Fibroblast of skin of right biceps (primary cell): Measurements from ENCODE around the gene TMSB10.
A peak's percentile ranks its signal among the peaks of the same experiment; 100 is the strongest.
"Not testable (repeated sequence)": the region's sequence is repeated elsewhere in the genome, so short reads cannot be mapped to it uniquely, and the experiment has no call there.

Experiments used
- DNase-seq: peaks from one replicate; pipeline ENCODE4 v3.0.0-alpha.2; 2013

The TMSB10 gene

DNA sequence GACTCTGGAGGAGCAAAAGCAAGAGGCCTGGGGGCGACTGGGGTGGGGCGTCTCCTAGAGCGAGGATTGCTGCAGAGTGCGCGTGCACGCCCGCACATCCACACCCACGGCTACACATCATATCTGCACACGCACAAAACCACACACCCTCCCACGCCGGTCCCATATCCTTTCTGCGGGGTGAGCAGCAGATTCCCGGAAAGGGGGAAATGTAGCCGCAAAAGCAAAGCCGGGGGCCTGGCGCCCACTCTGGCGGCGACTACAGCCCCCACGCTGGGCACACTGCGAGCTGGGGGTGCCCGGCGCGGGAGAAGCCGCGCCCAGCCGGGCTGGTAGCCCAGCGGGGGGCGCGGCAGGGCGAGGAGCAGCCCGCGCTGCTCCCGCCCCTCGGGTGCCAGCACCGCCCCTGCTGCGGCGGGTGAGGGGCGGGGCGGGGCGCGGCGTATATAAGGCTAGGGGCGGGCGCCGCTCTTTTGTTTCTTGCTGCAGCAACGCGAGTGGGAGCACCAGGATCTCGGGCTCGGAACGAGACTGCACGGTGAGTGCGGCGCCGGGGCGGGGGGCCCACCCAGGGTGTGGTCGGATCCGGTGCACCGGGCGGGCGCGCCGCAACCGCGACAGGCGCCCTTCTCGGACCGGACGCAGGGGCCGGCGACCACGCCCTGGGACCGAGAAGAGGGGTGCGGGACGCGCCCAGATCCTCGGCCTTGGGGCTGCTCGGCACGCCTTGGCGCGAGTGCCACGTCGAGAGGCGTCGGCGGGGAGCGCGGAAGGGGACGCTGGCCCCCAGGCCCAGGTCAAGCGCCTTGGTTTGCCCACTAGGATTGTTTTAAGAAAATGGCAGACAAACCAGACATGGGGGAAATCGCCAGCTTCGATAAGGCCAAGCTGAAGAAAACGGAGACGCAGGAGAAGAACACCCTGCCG lies at the start of gene TMSB10:
TSS of gene TMSB10 (plus strand) at position 476 of the 927 bp plus-strand sequence.
- DNase-seq = peak; percentile 92

DNA sequence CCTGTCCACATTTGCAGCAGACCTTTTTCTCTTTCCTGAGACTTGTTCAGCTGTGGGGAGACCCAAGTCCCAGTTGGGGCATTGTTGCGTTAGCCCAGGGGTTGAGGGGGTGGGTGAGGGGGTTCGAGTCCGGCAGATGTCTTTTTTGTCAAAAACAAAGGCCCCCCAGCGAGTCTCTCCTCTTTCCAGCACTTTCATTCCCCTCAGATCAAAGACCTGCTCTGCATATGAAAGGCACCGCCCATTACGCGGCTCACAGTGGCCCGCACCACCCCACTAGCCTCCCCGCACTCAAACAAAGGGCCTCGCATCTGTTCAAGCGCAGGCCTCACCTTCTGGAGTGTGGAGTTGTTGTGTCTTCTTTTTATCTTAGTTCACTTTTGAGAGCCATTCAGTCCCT lies 49.7 kb upstream of the TMSB10 start:
- no peak for DNase-seq

DNA sequence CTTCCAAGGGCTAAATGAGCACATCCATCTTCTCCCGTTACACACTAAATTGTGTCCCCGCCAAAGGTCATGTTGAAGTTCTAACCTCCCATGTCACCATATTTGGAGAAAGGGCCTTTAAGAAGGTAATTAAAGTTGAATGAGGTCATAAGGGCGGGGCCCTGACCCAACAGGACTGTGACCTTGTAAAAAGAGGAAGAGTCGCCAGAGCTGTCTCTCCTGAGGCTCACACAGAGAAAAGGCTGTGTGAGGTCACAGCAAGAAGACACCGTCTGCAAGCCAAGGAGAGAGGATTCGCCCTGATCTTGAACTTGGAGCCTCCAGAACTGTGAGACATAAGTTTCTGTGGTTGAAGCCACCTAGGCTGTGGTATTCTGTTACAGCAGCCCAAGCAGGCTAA lies 48.7 kb upstream of the TMSB10 start:
- no peak for DNase-seq

DNA sequence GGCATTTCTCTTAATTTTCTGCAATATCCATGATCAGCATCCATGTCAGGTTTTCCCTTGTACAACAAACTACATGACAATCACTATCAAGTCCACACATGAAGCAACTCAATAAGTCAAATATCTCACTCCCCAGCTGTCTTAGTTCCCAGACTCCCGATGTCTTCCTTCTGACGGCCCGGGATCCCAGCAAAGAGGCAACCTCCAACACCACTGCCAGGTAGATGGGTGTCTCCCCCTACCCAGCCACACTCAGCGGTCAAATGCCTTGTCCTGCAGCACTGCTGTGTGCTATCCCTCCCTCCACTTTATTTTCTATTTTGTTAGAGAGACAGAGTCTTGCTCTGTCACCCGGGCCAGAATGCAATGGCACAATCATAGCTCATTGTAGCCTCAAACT lies 47.9 kb upstream of the TMSB10 start:
- no peak for DNase-seq

DNA sequence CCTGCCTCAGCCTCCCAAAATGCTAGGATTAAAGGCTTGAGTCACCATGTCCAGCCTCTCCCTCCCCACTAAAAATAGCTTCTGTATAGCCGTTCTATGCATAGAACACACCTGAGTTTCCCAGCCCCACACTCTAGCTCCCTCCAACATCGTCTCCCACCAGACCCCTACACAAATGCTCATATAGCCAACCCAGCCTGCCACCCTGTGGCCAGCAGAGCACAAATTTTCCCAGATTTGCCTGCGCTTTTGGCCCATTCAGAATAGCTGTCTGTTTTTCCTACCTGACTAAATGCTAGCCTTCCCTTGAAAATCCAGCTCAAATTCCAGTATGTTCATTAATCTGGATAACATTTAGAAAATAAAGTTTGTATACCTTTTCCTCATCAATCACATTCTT lies 47.3 kb upstream of the TMSB10 start:
- no peak for DNase-seq

DNA sequence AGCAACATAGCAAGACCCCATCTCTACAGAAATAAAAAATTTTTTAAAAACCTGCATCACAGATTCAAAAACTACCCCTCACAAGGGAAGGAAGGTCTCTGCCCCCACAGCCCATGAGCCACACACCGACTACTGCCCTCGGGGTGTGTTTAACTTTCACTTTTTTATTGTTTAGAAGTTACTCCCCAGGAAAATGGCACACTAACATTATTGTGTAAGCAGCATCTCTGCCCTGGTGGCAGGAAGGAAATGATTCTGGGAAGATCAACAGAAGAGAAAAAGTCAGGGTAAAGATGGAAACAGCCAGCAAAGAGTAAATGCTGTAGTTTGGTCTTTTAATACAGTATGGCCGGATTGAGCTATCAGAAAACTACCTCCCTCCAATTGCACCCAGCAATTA lies 46.5 kb upstream of the TMSB10 start:
- no peak for DNase-seq

DNA sequence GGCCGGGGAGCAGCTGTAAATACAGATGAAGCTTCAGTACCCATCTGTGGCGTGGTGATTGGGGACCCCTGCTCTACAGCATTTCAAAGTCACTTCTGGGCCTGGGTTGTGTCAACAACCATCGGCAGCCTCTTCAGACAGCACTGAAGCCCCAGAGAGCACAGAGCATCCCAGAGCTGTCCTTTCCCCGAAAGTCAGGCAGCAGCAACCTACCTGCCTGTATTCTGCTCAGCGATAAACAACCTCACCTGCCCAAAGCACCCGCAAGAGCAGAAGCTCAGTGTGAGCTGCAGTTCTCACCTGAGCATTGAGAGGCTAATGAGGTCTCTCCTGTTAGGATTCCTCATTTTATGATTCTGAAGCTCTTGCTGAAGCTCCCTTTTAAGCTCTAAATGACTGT lies 43.9 kb upstream of the TMSB10 start:
- DNase-seq = no peak

DNA sequence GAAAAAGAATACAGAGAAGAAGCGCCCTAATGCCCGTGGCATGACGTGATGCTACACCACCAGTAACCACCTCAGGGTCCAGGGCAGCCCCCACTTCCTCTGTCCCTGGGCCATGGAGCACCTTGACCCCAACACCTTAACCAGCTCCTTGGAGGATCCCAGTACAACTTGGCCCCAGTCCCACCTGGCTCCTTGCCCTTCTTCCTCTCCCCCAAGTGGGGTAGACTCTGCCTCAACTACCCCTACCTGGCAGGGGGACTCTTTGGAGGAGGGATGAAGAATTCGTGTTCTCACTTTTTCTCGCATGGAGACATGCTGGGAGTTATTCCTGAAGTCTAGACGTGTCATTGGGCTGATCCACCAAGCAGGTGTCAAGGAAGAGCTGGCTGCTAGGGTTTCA lies 43.5 kb upstream of the TMSB10 start:
- no peak for DNase-seq

DNA sequence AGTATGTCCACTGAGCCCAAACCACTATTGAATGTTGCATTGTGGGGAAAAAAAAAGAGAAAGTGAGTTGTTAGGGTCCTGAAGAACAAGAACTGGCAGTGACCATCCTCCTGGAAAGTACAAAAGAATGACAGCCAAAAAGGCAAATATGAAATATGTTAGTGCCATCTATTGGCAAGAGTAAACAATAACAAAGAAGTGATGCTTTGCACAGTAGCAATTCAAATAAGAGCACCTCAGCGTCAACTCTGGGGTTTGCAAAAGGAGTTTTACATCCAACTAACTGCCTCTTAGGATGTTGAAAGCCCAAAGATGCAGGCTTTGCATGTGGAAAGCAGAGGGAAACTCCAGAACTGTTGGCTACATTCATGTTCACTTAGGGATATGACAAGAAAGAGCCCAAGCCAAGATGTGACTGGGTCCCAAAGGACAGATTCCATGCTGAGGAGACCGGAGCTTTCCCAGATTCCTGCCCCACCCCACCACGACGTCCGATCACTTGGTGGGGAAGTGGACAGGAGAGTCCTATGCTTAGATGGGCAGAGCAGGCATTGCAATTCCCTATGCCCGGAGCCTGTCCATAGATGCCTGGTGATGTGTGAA lies 40.2 kb upstream of the TMSB10 start:
- peak; percentile 35 for DNase-seq

DNA sequence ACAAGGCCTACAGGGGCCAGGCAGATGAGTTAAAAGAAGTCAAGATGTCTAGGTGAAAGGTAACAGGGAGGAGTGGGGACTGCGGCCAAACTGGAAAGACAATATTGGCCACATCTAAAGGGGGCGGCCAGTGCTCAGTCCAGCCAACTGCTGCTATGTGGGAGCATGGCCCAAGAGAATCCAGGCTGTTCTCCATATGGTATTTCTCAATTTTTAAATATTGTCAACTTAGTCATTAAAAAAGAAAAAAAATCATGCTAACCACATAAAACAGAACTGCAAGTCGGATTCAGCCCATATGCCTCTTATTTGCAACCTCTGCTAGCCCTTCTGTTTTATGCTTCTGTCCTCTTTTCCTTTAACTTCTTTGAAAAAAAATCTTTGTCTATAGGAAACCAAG lies 39.3 kb upstream of the TMSB10 start:
- DNase-seq = no peak

DNA sequence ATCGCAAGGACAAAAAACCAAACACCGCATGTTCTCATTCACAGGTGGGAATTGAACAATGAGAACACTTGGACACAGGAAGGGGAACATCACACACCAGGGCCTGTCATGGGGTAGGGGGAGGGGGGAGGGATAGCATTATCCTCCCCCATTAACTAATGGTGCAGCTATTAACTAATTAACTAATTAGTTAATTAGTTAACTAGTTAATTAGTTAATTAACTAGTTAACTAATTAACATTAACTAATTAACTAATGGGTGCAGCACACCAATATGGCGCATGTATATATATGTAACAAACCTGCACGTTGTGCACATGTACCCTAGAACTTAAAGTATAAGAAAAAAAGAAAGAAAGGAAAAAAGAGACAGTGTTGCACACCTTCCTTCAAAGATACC lies 37.1 kb upstream of the TMSB10 start:
- not testable (repeated sequence) for DNase-seq

DNA sequence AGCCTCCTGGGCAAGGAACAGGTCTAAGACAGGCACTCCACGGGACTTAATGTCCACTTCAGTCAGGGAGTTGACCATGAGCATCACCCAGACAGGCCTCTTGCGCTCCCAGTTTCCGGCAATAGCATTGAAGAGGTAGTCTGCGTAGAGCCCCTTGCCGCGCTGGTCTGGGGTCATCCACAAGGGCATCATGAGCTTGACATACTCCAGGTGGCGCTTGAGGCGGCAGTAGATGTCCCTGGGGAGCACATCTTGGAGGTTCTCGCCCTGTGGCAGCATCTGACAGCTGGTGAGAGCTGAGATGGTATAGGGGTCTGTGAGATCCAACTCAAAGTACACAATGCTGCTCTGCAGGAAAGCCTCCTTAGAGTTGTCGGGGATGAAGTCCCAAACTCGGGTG lies 35.1 kb upstream of the TMSB10 start:
- DNase-seq = no peak

DNA sequence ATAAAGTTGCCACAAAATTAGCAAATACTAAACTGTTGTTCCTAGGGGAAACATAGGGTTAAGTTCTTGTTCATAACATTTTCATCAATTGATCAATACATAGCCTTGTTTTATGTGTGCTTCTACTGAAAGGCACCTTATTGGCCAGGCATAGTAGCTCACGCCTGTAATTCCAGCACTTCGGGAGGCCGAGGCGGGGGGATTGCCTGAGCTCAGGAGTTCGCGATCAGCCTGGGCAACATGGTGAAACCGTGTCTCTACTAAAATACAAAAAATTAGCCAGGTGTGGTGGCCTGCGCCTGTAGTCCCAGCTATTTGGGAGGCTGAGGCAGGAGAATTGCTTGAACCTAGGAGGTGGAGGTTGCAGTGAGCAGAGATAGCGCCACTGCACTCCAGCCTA lies 32.8 kb upstream of the TMSB10 start:
- not testable (repeated sequence) for DNase-seq

DNA sequence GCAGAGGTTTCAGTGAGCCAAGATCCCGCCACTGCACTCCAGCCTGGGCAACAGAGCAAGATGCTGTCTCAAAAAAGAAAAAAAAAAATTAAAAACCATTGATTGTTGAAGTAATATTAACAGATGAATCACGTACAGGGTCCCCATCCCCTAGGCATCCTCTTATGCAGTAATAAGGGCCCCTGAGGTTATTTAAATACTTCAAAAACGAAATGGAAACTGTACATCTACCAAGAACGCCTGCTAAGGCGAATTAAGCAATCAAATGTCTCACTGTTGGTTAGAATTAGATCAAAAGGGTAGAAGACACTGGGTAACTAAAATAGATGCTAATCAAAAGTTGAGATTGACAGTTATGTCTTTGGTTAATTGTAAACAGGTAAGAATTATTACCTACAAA lies 32.1 kb upstream of the TMSB10 start:
- DNase-seq = no peak

DNA sequence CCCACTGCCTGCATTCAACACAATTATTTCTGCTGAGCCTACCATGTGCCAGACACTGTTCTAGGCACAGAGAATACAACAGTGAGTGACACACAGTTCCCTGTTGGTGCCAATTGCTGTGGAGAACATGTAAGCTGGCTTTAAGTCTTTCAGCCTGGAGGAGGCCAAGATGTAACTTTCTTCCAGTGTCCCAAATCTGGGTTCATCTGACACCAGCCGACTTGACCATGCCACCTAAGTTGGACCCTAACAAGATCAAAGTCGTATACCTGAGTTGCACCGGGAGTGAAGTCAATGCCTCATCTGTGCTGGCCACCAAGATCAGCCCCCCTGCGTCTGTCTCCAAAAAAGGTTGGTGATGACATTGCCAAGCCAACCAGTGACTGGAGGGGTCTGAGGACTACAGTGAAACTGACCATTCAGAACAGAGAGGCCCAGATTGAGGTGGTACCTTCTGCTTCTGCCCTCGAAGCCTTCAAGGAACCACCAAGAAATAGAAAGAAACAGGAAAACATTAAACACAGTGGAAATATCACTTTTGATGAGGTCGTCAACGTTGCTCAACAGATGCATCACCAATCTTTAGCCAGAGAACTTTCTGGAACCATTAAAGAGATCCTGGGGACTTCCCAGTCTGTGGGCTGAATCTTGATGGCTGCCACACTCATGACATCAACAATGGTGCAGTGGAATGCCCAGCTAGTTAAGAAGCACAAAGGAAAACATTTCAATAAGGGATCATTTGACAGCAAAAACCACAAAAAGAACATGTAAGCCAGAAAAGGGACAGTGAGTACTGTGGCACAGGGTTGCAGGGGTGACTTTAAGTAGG lies 30.9 kb upstream of the TMSB10 start:
- no peak for DNase-seq

DNA sequence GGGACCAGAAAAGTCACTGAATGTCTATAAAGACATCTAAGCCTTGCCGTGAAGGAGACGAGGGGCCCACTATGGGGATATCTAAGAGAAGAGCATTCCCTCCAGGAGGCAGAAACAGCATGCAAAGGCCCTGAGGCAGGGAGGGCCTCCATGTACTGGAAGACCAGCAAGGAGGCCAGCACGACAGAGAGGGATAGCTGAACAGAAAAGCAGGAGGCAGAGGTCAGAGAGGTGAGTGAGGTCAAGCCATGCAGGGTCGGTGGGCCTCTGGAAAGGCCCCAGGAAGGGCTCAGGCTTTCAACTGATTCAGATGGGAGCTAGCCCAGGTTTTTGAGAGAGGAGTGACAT lies 30.3 kb upstream of the TMSB10 start:
- no peak for DNase-seq

DNA sequence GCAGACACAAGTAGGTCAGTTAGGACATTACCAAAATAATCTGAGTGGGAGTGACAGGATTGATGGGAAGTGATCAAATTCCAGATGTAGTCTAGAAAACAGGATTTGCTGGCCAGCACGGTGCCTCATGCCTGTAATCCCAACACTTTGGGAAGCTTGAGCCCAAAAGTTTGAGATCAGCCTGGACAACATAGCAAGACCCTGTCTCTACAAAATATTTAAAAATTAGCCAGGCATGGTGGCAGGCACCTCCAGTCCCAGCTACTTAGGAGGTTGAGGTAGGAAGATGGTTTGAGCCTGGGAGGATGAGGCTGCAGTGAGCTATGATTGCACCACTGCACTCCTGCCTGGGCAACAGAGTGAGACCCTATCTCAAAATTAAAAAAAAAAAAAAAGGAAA lies 29.8 kb upstream of the TMSB10 start:
- not testable (repeated sequence) for DNase-seq

DNA sequence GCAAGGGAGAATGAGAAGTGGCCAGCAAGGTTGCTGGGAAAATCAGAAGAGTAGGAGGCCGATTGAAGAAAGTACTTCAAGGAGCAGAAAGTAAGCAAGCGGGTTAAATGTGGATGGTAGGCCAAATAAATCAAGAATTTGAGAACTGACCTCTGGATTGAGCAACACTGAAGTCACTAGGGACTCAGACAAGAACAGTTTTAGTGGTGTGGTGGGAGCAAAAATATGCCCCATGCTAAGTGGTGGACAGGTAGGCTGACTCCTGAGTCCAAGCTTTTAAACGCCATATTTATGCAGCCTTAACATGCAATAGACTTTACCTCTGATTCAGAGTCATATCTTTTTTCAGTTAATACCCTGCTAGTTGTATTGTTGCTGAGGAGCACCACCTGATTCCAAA lies 29.1 kb upstream of the TMSB10 start:
- no peak for DNase-seq

DNA sequence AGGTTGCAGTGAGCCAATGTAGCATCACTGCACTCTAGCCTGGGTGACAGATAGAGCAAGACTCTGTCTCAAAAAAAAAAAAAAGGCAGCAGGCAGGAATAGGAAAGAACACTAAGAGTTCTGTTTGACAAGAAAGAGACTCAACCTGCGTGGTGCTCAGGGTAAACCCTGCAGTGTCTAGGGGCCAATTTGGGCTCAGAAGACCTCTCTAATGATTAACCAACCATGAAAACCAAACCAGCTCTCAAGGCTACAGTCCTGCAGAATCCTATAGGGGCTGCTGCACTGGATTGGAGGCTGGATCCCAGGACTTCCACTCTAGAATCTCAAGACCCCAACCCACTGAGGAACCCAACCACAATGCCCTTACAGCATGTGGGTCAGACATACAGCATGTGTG lies 27.0 kb upstream of the TMSB10 start:
- no peak for DNase-seq

DNA sequence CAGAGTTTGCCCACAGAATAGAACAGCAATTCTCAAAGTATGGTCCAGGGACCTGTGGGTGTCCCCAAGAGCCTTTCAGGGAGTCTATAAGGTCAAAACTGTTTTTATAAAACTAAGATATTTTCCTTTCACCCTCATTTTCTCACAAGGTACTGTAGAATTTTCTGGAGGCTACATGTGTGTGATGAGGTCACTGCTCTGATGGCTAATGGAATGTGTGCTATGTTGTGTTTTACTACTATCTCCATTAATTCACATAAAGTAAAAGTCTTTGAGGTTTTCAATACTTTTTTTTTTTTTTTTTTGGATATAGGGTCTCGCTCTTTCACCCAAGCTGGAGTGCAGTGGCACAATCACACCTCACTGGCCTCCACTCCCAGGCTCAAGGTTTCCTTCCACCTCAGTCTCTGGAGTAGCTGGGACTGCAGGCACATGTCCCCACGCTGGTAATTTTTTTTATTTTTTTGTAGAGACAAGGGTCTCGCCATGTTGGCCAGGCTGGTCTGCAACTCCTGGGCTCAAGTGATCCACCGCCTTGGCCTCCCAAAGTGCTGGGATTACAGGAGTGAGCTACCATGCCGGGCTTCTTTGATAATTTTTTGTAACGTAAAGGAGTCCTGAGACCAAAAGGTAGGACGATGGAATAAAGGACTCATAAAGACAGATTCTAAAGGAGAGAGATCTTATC lies 26.4 kb upstream of the TMSB10 start:
- peak; percentile 29 for DNase-seq

DNA sequence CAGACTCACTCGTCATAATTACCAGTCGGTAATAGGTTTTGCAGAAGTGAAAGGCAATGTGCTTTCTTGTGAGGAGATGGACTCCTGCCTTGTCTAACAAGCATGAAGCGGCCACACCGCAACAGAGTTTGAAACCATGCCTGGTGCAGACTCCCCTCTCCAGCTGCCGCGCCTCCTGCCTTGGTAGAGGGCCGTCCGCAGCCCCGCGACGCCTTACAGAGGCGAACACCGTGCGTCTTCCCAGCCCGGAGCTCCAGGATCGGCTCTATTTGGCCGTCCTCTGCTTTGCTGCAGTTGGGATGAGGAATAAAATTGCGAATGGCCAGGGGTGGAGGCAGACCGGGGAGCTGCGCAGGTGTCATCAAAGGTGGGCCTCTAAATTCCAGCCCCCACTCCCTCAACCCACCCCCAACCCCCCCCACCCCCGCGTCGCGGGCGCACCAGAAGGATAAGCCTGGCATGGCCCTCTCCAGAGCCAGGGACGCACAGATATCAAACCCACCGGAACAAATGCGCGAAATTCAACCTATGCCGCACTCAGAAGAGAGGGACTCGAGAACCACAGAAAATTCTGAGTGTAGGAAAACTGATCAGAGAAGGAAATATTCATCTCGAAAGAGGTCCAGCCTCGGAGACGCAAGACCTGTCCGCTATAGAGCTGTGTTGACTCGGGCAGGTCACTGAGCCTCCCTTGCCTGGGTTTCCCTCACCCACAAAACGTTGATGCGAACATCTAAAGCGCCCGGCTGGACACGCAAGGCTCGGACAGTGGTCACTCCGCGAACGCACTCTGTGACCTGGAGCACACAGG lies 25.7 kb upstream of the TMSB10 start:
- DNase-seq = no peak

DNA sequence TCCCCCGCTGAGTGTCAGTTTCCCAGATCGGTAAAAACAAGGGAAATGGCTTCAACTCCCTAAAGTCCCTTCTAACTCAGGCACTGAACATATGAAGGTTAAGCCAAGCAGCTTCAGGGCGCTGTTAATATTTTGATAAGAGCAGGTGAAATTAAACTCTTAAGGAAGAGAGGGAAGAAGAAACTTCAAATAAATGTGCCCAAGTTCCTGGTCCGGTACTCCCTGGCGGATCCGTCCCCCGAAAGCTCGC lies 25.1 kb upstream of the TMSB10 start:
- no peak for DNase-seq
